ENCODE measurements around the gene PDGFRB. TPM values are rescaled to one million over a fixed set of nuclear protein-coding genes. Genes with fewer than 3 reads are reported as not detected.

The PDGFRB gene
- polyA plus RNA-seq, 1 donor from 2014 or later: not detected

DNA sequence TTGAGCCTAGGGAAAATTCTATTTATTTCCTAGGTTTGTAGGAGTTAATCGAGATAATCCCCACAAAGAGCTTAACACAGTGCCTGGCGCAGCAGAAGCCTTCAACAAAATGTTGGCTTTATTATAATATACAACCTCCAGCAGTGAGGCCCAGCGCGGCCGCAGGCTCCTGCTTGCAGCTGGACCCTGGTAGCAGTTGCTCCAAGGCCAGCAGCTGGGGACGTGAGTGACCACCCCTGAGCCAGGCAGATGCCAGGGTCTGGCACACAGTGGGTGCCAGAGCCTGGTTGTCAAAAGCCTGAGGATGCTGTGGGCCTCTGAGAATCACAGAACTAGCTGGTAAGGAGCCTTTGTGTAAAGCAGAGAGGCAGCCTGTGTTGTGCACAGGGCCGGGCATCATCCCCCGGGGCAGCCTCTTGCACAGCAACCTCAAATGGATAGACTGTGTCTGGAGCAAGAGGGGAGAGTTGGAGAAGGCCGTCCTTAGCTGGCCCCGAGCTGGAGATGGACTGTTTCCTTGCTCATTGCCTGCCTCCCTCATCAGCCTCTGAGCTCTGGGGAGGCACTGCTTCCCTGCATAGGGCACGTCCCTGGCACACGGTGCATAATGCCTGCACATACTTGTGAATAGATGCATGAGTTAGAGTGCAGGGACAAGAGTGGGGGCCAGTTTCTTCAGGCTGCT lies 86.5 kb downstream of the PDGFRB start:
- no peak for TF ChIP-seq MXI1 (conservative IDR thresholded peaks at IDR 0.05; ENCODE audit: poor library complexity, severe bottlenecking)
- H3F3A ChIP-seq (ENCODE audit: insufficient read depth, low read length, poor library complexity, severe bottlenecking): no peaks in the 10 kb centered on the region
- H3K9me3 ChIP-seq (ENCODE audit: low read length): no peaks in the 10 kb centered on the region
- no peaks in the 10 kb centered on the region for H3K79me2 ChIP-seq (replicated peaks; ENCODE audit: insufficient read depth, low read length)
- no peaks in the 10 kb centered on the region for H4K20me1 ChIP-seq (ENCODE audit: insufficient read depth)
- H3K27me3 ChIP-seq (ENCODE audit: insufficient read depth, low read depth, low read length): no peaks in the 10 kb centered on the region
- H3K9ac ChIP-seq (ENCODE audit: low read length): no peak overlapping the region
- no peak overlapping the region for H2AFZ ChIP-seq (ENCODE audit: low read depth, low read length)
- H3K4me3 ChIP-seq (ENCODE audit: low read length): no peak overlapping the region
- no peak overlapping the region for H3K4me2 ChIP-seq (ENCODE audit: low read length)
- H3K27ac ChIP-seq (ENCODE audit: low read length): no peak overlapping the region
- H3K9me2 ChIP-seq (ENCODE audit: insufficient read depth, low read length): no peaks in the 10 kb centered on the region
- H3K36me3 ChIP-seq (ENCODE audit: insufficient read depth, low read length): no peaks in the 10 kb centered on the region

DNA sequence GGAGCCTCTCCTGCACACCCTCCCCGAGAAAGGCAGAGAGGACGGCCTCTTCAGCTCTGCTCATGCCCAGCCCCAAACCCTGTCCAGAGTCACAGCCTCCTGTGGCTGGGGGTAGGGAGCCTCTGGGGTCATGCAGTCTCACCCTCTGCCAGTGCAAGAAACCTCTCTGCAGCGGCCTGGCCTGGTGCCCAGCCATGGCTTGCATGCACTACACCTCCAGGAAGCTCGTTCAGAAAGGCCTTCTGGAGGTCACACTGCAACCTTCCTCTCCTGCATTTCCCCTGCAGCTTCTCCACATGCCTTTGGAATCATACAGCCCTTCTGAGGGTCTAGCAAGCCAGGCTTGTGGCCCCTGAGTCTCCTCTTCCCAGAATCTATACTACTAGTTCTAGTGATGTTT lies 87.2 kb downstream of the PDGFRB start:
- H3K9me2 ChIP-seq (ENCODE audit: insufficient read depth, low read length): no peaks in the 10 kb centered on the region
- H3K36me3 ChIP-seq (ENCODE audit: insufficient read depth, low read length): no peaks in the 10 kb centered on the region
- H3K9me3 ChIP-seq (ENCODE audit: low read length): no peaks in the 10 kb centered on the region
- H3K27ac ChIP-seq (ENCODE audit: low read length): no peak overlapping the region
- TF ChIP-seq MXI1 (conservative IDR thresholded peaks at IDR 0.05; ENCODE audit: poor library complexity, severe bottlenecking) (no peak), EP300 (conservative IDR thresholded peaks at IDR 0.05; ENCODE audit: poor library complexity, severe bottlenecking) (no peak), TAF1 (IDR thresholded peaks at IDR 0.05; ENCODE audit: low read depth) (no peak), CTCF (IDR thresholded peaks at IDR 0.05; ENCODE audit: poor library complexity, severe bottlenecking) (no peak), RAD21 (conservative IDR thresholded peaks at IDR 0.05) (no peak), SMC3 (conservative IDR thresholded peaks at IDR 0.05; ENCODE audit: poor library complexity) (no peak), EZH2 (IDR thresholded peaks at IDR 0.05; ENCODE audit: borderline replicate concordance, insufficient read depth, low read length, poor library complexity, severe bottlenecking) (no peak), POLR2AphosphoS5 (IDR thresholded peaks at IDR 0.05) (no peak)
- TF ChIP-seq, protein P1, sequence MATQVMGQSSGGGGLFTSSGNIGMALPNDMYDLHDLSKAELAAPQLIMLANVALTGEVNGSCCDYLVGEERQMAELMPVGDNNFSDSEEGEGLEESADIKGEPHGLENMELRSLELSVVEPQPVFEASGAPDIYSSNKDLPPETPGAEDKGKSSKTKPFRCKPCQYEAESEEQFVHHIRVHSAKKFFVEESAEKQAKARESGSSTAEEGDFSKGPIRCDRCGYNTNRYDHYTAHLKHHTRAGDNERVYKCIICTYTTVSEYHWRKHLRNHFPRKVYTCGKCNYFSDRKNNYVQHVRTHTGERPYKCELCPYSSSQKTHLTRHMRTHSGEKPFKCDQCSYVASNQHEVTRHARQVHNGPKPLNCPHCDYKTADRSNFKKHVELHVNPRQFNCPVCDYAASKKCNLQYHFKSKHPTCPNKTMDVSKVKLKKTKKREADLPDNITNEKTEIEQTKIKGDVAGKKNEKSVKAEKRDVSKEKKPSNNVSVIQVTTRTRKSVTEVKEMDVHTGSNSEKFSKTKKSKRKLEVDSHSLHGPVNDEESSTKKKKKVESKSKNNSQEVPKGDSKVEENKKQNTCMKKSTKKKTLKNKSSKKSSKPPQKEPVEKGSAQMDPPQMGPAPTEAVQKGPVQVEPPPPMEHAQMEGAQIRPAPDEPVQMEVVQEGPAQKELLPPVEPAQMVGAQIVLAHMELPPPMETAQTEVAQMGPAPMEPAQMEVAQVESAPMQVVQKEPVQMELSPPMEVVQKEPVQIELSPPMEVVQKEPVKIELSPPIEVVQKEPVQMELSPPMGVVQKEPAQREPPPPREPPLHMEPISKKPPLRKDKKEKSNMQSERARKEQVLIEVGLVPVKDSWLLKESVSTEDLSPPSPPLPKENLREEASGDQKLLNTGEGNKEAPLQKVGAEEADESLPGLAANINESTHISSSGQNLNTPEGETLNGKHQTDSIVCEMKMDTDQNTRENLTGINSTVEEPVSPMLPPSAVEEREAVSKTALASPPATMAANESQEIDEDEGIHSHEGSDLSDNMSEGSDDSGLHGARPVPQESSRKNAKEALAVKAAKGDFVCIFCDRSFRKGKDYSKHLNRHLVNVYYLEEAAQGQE (IDR thresholded peaks at IDR 0.05; ENCODE audit: borderline replicate concordance): no peak
- H3K9ac ChIP-seq (ENCODE audit: low read length): no peak overlapping the region
- H3F3A ChIP-seq (ENCODE audit: insufficient read depth, low read length, poor library complexity, severe bottlenecking): no peaks in the 10 kb centered on the region
- no peak overlapping the region for H3K4me2 ChIP-seq (ENCODE audit: low read length)
- H3K79me2 ChIP-seq (replicated peaks; ENCODE audit: insufficient read depth, low read length): no peaks in the 10 kb centered on the region
- no peaks in the 10 kb centered on the region for H3K27me3 ChIP-seq (ENCODE audit: insufficient read depth, low read depth, low read length)
- no peaks in the 10 kb centered on the region for H4K20me1 ChIP-seq (ENCODE audit: insufficient read depth)
- no peak overlapping the region for H2AFZ ChIP-seq (ENCODE audit: low read depth, low read length)
- H3K4me3 ChIP-seq (ENCODE audit: low read length): no peak overlapping the region

Measured in neural cell (in vitro differentiated cells).